HUES64 (cell line): ENCODE measurements around the gene SARDH.
"Not testable (repeated sequence)": the region's sequence is repeated elsewhere in the genome, so short reads cannot be mapped to it uniquely, and the experiment has no call there.

Source experiments
- H3K27ac ChIP-seq: 2 replicates; pipeline ENCODE4 v1.7.0; 2013; ENCODE audit warnings: low read depth, low read length, inconsistent platforms
- H3K27me3 ChIP-seq: 2 replicates; pipeline ENCODE4 v1.6.1; 2013; ENCODE audit warnings: mild to moderate bottlenecking, low read length; ENCODE audit not compliant: insufficient read depth
- H3K36me3 ChIP-seq: 2 replicates; pipeline ENCODE4 v1.6.1; 2013; ENCODE audit warnings: mild to moderate bottlenecking, low read length; ENCODE audit not compliant: insufficient read depth
- H3K4me1 ChIP-seq: 2 replicates; pipeline ENCODE4 v1.6.1; 2013; ENCODE audit warnings: mild to moderate bottlenecking, low read length, moderate library complexity; ENCODE audit not compliant: insufficient read depth
- H3K4me3 ChIP-seq: 2 replicates; pipeline ENCODE4 v1.5.1; 2013; ENCODE audit warnings: mild to moderate bottlenecking, low read length, moderate library complexity
- H3K9ac ChIP-seq: 2 replicates; pipeline ENCODE4 v1.6.1; 2013; ENCODE audit warnings: mild to moderate bottlenecking, low read depth, low read length
- H3K9me3 ChIP-seq: 2 replicates; pipeline ENCODE4 v1.6.1; 2013; ENCODE audit warnings: low read depth, low read length; ENCODE audit not compliant: insufficient read depth
- WGBS: fragments of 150-250, 120-280 bp; methylation state at CpG from one replicate; pipeline ENCODE4 v1.1.7; 2013; ENCODE audit warnings: missing lambda C conversion rate; 5-methylcytosine and 5-hydroxymethylcytosine counted together

Gene SARDH

GRCh38 chr9:133767008-133767407 is 28.9 kb upstream of the SARDH start:
- peaks cover 10% of the 10 kb centered on the region; the same call in 1 of the 2 replicates for H3K9me3 ChIP-seq
- H3K4me1 ChIP-seq: no peaks in the 10 kb centered on the region
- peaks cover 30% of the 10 kb centered on the region for H3K36me3 ChIP-seq
- no peak overlapping the region for H3K27ac ChIP-seq
- 100% methylated on average over 1 of the region's 1 CpG for WGBS
- no peak overlapping the region for H3K9ac ChIP-seq
- H3K4me3 ChIP-seq: no peak overlapping the region
- H3K27me3 ChIP-seq: no peaks in the 10 kb centered on the region

GRCh38 chr9:133766234-133766633 is 28.1 kb upstream of the SARDH start:
- peaks cover 30% of the 10 kb centered on the region for H3K36me3 ChIP-seq
- 100% methylated on average over 1 of the region's 3 CpGs for WGBS
- H3K9ac ChIP-seq, H3K4me3 ChIP-seq, H3K27me3 ChIP-seq, H3K4me1 ChIP-seq, H3K27ac ChIP-seq, H3K9me3 ChIP-seq: not testable (repeated sequence)

GRCh38 chr9:133763272-133764183 is 25.4 kb upstream of the SARDH start:
- H3K27me3 ChIP-seq: no peaks in the 10 kb centered on the region
- peaks cover 27% of the 10 kb centered on the region for H3K36me3 ChIP-seq
- H3K4me3 ChIP-seq: no peak overlapping the region
- WGBS: 94% methylated on average over 26 of the region's 26 CpGs
- no peak overlapping the region for H3K27ac ChIP-seq
- H3K4me1 ChIP-seq: no peaks in the 10 kb centered on the region
- no peak overlapping the region for H3K9ac ChIP-seq
- H3K9me3 ChIP-seq: peaks cover 10% of the 10 kb centered on the region; the same call in 1 of the 2 replicates

- Histone ChIP-seq H3K27me3 (no peaks in the 10 kb centered on the region), H3K36me3 (peaks cover 20% of the 10 kb centered on the region), H3K9me3 (peaks cover 10% of the 10 kb centered on the region; the same call in 1 of the 2 replicates), H3K4me3 (no peak overlapping the region), H3K9ac (no peak overlapping the region), H3K4me1 (no peaks in the 10 kb centered on the region), H3K27ac (no peak overlapping the region)
- 94% methylated on average over 19 of the region's 19 CpGs for WGBS
Measured at GRCh38 chr9:133762488-133763271, 24.5 kb upstream of the SARDH start.

- H3K4me3 ChIP-seq: no peak overlapping the region
- WGBS: 91% methylated on average over 11 of the region's 11 CpGs
- H3K4me1 ChIP-seq: no peaks in the 10 kb centered on the region
- peaks cover 1% of the 10 kb centered on the region; the same call in 1 of the 2 replicates for H3K9me3 ChIP-seq
- H3K36me3 ChIP-seq: peaks cover 11% of the 10 kb centered on the region; the same call in 1 of the 2 replicates
- H3K9ac ChIP-seq: no peak overlapping the region
- H3K27ac ChIP-seq: no peak overlapping the region
- no peaks in the 10 kb centered on the region for H3K27me3 ChIP-seq
Measured at GRCh38 chr9:133761641-133762248, 23.6 kb upstream of the SARDH start.

- no peak overlapping the region for H3K27ac ChIP-seq
- H3K9me3 ChIP-seq: no peaks in the 10 kb centered on the region
- WGBS: 88% methylated on average over 11 of the region's 11 CpGs
- no peak overlapping the region for H3K4me3 ChIP-seq
- H3K9ac ChIP-seq: no peak overlapping the region
- H3K27me3 ChIP-seq: no peaks in the 10 kb centered on the region
- H3K4me1 ChIP-seq: no peaks in the 10 kb centered on the region
- peaks cover 10% of the 10 kb centered on the region; the same call in 1 of the 2 replicates for H3K36me3 ChIP-seq
Measured at GRCh38 chr9:133760713-133761290, 22.6 kb upstream of the SARDH start.

GRCh38 chr9:133759946-133760345 is 21.8 kb upstream of the SARDH start:
- no peak overlapping the region for H3K9ac ChIP-seq
- H3K9me3 ChIP-seq: no peaks in the 10 kb centered on the region
- peaks cover 6% of the 10 kb centered on the region; the same call in 1 of the 2 replicates for H3K36me3 ChIP-seq
- H3K4me1 ChIP-seq: no peaks in the 10 kb centered on the region
- H3K27me3 ChIP-seq: no peaks in the 10 kb centered on the region
- 93% methylated on average over 11 of the region's 11 CpGs for WGBS
- no peak overlapping the region for H3K27ac ChIP-seq
- no peak overlapping the region for H3K4me3 ChIP-seq

- H3K36me3 ChIP-seq: peaks cover 6% of the 10 kb centered on the region; the same call in 1 of the 2 replicates
- no peaks in the 10 kb centered on the region for H3K27me3 ChIP-seq
- no peak overlapping the region for H3K27ac ChIP-seq
- H3K9me3 ChIP-seq: no peaks in the 10 kb centered on the region
- no peaks in the 10 kb centered on the region for H3K4me1 ChIP-seq
- H3K9ac ChIP-seq: no peak overlapping the region
- 82% methylated on average over 31 of the region's 32 CpGs for WGBS
- H3K4me3 ChIP-seq: no peak overlapping the region
Measured at GRCh38 chr9:133759146-133759900, 21.2 kb upstream of the SARDH start.

GRCh38 chr9:133758228-133758627 is 20.1 kb upstream of the SARDH start:
- no peak overlapping the region for H3K4me3 ChIP-seq
- no peaks in the 10 kb centered on the region for H3K27me3 ChIP-seq
- WGBS: 93% methylated on average over 7 of the region's 7 CpGs
- no peak overlapping the region for H3K27ac ChIP-seq
- H3K36me3 ChIP-seq: no peaks in the 10 kb centered on the region; the same call in 1 of the 2 replicates
- H3K9me3 ChIP-seq: peaks cover 3% of the 10 kb centered on the region
- H3K4me1 ChIP-seq: no peaks in the 10 kb centered on the region
- no peak overlapping the region for H3K9ac ChIP-seq

GRCh38 chr9:133754688-133755227 is 16.6 kb upstream of the SARDH start:
- H3K4me1 ChIP-seq: no peaks in the 10 kb centered on the region
- no peaks in the 10 kb centered on the region for H3K36me3 ChIP-seq
- H3K27ac ChIP-seq: no peak overlapping the region
- H3K4me3 ChIP-seq: no peak overlapping the region
- H3K9ac ChIP-seq: no peak overlapping the region
- WGBS: 92% methylated on average over 9 of the region's 9 CpGs
- H3K9me3 ChIP-seq: peaks cover 3% of the 10 kb centered on the region
- no peaks in the 10 kb centered on the region for H3K27me3 ChIP-seq
